OCI-LY1 (cell line): Measurements from ENCODE around the gene SGTB.

Source experiments
- EZH2 ChIP-seq: fragments of 200-600 bp; sonication (generic), shearing (Covaris generic); IDR thresholded peaks from 2 replicates; pipeline ENCODE4 v1.8.0; 2017; ENCODE audit warnings: borderline replicate concordance, mixed run types, mild to moderate bottlenecking, antibody characterized with exemption, low read length, moderate library complexity, mixed read lengths
- TF ChIP-seq, protein P1 (sequence below): fragments of 200-600 bp; sonication (generic), shearing (Covaris generic); IDR thresholded peaks from 2 replicates; pipeline ENCODE4 v1.5.1; 2017; ENCODE audit warnings: mild to moderate bottlenecking, antibody characterized with exemption, low read length, moderate library complexity, mixed read lengths

- TF ChIP-seq, protein P1, sequence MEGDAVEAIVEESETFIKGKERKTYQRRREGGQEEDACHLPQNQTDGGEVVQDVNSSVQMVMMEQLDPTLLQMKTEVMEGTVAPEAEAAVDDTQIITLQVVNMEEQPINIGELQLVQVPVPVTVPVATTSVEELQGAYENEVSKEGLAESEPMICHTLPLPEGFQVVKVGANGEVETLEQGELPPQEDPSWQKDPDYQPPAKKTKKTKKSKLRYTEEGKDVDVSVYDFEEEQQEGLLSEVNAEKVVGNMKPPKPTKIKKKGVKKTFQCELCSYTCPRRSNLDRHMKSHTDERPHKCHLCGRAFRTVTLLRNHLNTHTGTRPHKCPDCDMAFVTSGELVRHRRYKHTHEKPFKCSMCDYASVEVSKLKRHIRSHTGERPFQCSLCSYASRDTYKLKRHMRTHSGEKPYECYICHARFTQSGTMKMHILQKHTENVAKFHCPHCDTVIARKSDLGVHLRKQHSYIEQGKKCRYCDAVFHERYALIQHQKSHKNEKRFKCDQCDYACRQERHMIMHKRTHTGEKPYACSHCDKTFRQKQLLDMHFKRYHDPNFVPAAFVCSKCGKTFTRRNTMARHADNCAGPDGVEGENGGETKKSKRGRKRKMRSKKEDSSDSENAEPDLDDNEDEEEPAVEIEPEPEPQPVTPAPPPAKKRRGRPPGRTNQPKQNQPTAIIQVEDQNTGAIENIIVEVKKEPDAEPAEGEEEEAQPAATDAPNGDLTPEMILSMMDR, result no peak
- TF ChIP-seq EZH2, result no peak
Measured at GRCh38 chr5:65672796-65673195, 49.1 kb downstream of the SGTB start.
